B cell (primary cell): ENCODE measurements around the gene SLC22A31. TPM values are rescaled to one million over a fixed set of nuclear protein-coding genes. Genes with fewer than 3 reads are reported as not detected.

Experiments
- ATAC-seq: fragments of 200-7000 bp; cut with Tn5 transposase; one replicate; pipeline ENCODE4 v1.10.0; 2021; ENCODE audit warnings: low read depth, mild to moderate bottlenecking, moderate number of reproducible peaks, moderate library complexity
- CTCF ChIA-PET: fragments of 350-600 bp; sonication (Branson Sonifier 250); formaldehyde crosslinking; loops from one replicate; lab custom pipeline; 2021; ENCODE audit warnings: antibody characterized with exemption, inconsistent platforms; lab: Charles Lee
- POLR2A ChIA-PET: fragments of 350-600 bp; sonication (Branson Sonifier 250); formaldehyde crosslinking; loops from one replicate; lab custom pipeline; 2021; ENCODE audit warnings: antibody characterized with exemption; lab: Charles Lee
- DNase-seq: peaks from one replicate; pipeline ENCODE4 v3.0.0; 2013
- H2AFZ ChIP-seq: 2 replicates; pipeline ENCODE4 v1.6.1; 2012; ENCODE audit warnings: mild to moderate bottlenecking, low read depth, low read length; ENCODE audit not compliant: insufficient read depth, poor library complexity, severe bottlenecking
- H3K27ac ChIP-seq, 2 donors: 1 replicate in 1 of 2; 2 replicates in 1 of 2; pipeline ENCODE4 v1.5.1; 2012 to 2013; ENCODE audit warnings: low read length in 2 of 2, mild to moderate bottlenecking in 2 of 2, moderate library complexity in 1 of 2
- H3K27me3 ChIP-seq, 4 experiments: fragments of 200-600 bp in 1 of 4; sonication (generic) in 1 of 4; replicated peaks in 1 of 4; 1 replicate in 2 of 4; 2 replicates in 2 of 4; pipeline versions ENCODE4 v1.6.1 to v1.7.0; 2013 to 2016; ENCODE audit warnings: low read length in 3 of 4, mild to moderate bottlenecking in 2 of 4, mixed read lengths in 1 of 4, moderate library complexity in 1 of 4; ENCODE audit not compliant: insufficient read depth in 4 of 4, control insufficient read depth in 3 of 4; ENCODE audit errors: control extremely low read depth in 1 of 4
- H3K36me3 ChIP-seq, 2 experiments: replicated peaks in 1 of 2; 1 replicate in 1 of 2; 2 replicates in 1 of 2; pipeline versions ENCODE4 v1.6.1 to v1.7.1; 2013; ENCODE audit warnings: low read length in 1 of 2; ENCODE audit not compliant: insufficient read depth in 2 of 2, control insufficient read depth in 1 of 2; ENCODE audit errors: control extremely low read depth in 1 of 2, extremely low read depth in 1 of 2
- H3K4me1 ChIP-seq, 2 donors: fragments of 200-600 bp in 1 of 2; sonication (generic) in 1 of 2; 1 replicate in 1 of 2; 2 replicates in 1 of 2; pipeline versions ENCODE4 v1.5.1 to v1.6.1; 2013 to 2017; ENCODE audit warnings: low read length in 2 of 2; ENCODE audit not compliant: control insufficient read depth in 2 of 2, insufficient read depth in 2 of 2
- H3K4me2 ChIP-seq: replicated peaks from 2 replicates; pipeline ENCODE3; 2012; ENCODE audit warnings: mild to moderate bottlenecking, low read depth, low read length; ENCODE audit not compliant: poor library complexity, severe bottlenecking
- H3K4me3 ChIP-seq, 5 experiments: fragments of 200-600 bp in 1 of 5; sonication (generic) in 1 of 5; 1 replicate in 3 of 5; 2 replicates in 2 of 5; pipeline versions ENCODE4 v1.5.1 to v1.7.0; 2011 to 2016; ENCODE audit warnings: low read length in 4 of 5, mild to moderate bottlenecking in 4 of 5, low read depth in 2 of 5, control low read depth in 1 of 5, moderate library complexity in 1 of 5; ENCODE audit not compliant: insufficient read depth in 1 of 5; ENCODE audit errors: control extremely low read depth in 1 of 5, extremely low read depth in 1 of 5
- H3K79me2 ChIP-seq: fragments of 200-600 bp; sonication (generic); one replicate; pipeline ENCODE4 v1.6.0; 2016; ENCODE audit warnings: low read length; ENCODE audit not compliant: control insufficient read depth, insufficient read depth
- H3K9ac ChIP-seq: fragments of 200-600 bp; sonication (generic); 2 replicates; pipeline ENCODE4 v1.6.1; 2017; ENCODE audit warnings: mild to moderate bottlenecking, low read length, moderate library complexity
- H3K9me3 ChIP-seq, 3 donors: one replicate each; pipeline versions ENCODE4 v1.6.1 to v1.7.1; 2013; ENCODE audit warnings: low read length in 2 of 3; ENCODE audit not compliant: control insufficient read depth in 2 of 3, insufficient read depth in 1 of 3; ENCODE audit errors: control extremely low read depth in 1 of 3
- H4K20me1 ChIP-seq: 2 replicates; pipeline ENCODE4 v1.6.0; 2012; ENCODE audit warnings: mild to moderate bottlenecking, low read length; ENCODE audit not compliant: insufficient read depth, control insufficient read depth, poor library complexity, severe bottlenecking
- H3K27ac Mint-ChIP-seq: one replicate; pipeline ENCODE4 v1.8.0; 2021; ENCODE audit warnings: mixed read lengths
- H3K27me3 Mint-ChIP-seq: one replicate; pipeline ENCODE4 v1.8.0; 2021; ENCODE audit warnings: mixed read lengths
- H3K4me1 Mint-ChIP-seq: one replicate; pipeline ENCODE4 v1.8.0; 2021; ENCODE audit warnings: mixed read lengths
- H3K4me3 Mint-ChIP-seq: one replicate; pipeline ENCODE4 v1.8.0; 2021; ENCODE audit warnings: mixed read lengths
- H3K9me3 Mint-ChIP-seq: one replicate; pipeline ENCODE4 v1.8.0; 2022; ENCODE audit warnings: mixed read lengths; ENCODE audit not compliant: insufficient read depth
- CTCF ChIP-seq: fragments of 200-600 bp; IDR thresholded peaks from one replicate; pipeline ENCODE4 v1.8.0; 2022; ENCODE audit warnings: antibody characterized with exemption, mild to moderate bottlenecking
- EZH2 ChIP-seq: IDR thresholded peaks from 2 replicates; pipeline ENCODE4 v1.6.1; 2012; ENCODE audit warnings: borderline replicate concordance, low read depth, mild to moderate bottlenecking, moderate library complexity, low read length; ENCODE audit not compliant: insufficient read depth, poor library complexity, severe bottlenecking
- WGBS: methylation state at CpG from one replicate; pipeline ENCODE4 v1.1.5; 2013; ENCODE audit warnings: missing lambda C conversion rate; ENCODE audit not compliant: insufficient coverage; 5-methylcytosine and 5-hydroxymethylcytosine counted together
- intact Hi-C: fragments of 100-400 bp; cut with micrococcal nuclease; formaldehyde crosslinking; loops from one replicate; pipeline ENCODE4 v1.10.0; 2022
- polyA plus RNA-seq: library from polyadenylated mRNA; depleted of rRNA; stranded (reverse); fragments of >200 nt; gene quantifications from 2 replicates; pipeline ENCODE4 v1.2.3, GENCODE V29; 2012
- total RNA-seq, 2 donors: library from RNA; stranded (reverse); fragments of 120-200 nt in 1 of 2; gene quantifications; 1 replicate in 1 of 2; 2 replicates in 1 of 2; pipeline versions ENCODE4 v1.2.3 to v1.2.4, GENCODE V29; 2013 to 2022

The SLC22A31 gene
- total and polyA plus RNA-seq, 2 donors (not counting 1 experiment from before 2014, with no cell fraction given): 0.33 TPM; not detected in 1

GRCh38 chr16:89191901-89192185 is 8.5 kb downstream of the SLC22A31 start:
- POLR2A ChIA-PET: no interaction called here
- ATAC-seq: no peak
- H3K79me2 ChIP-seq: no peaks in the 10 kb centered on the region
- H3K4me1 ChIP-seq: no peaks in the 10 kb centered on the region
- no peak for TF ChIP-seq EZH2
- no peak for TF ChIP-seq CTCF
- intact Hi-C loops: loop anchor here (1.0 kb wide), 1 partner anchor 21 kb away; the partner anchor contains the start of gene CDH15
- Mint-ChIP-seq H3K4me3 (no peak overlapping the region), H3K27ac (no peak overlapping the region), H3K4me1 (peaks cover 3% of the 10 kb centered on the region), H3K27me3 (no peaks in the 10 kb centered on the region), H3K9me3 (no peaks in the 10 kb centered on the region)
- peak overlapping the region; percentile 56 for H3K9ac ChIP-seq
- H2AFZ ChIP-seq: peak overlapping the region; percentile 49
- no peaks in the 10 kb centered on the region for H4K20me1 ChIP-seq
- CTCF ChIA-PET: no interaction called here
- H3K36me3 ChIP-seq: no peaks in the 10 kb centered on the region
- peaks cover 0 to 14% (median 0%) of the 10 kb centered on the region in 3 donors for H3K9me3 ChIP-seq
- WGBS: 0% methylated on average over 8 of the region's 19 CpGs
- peaks cover 0 to 3% (median 0%) of the 10 kb centered on the region in 4 experiments for H3K27me3 ChIP-seq
- no peak overlapping the region for H3K27ac ChIP-seq
- peak overlapping the region; percentile 94 for H3K4me2 ChIP-seq
- no peak for DNase-seq
- peak overlapping the region in 3 of 5 experiments; percentile 44 to 52 (median 52) for H3K4me3 ChIP-seq

- H3K79me2 ChIP-seq: no peaks in the 10 kb centered on the region
Measured at GRCh38 chr16:89191033-89191900, 9.1 kb downstream of the SLC22A31 start.

More at GRCh38 chr16:89191033-89191900, 9.1 kb downstream of the SLC22A31 start:
- peaks cover 3% of the 10 kb centered on the region for H3K4me1 Mint-ChIP-seq
- Histone ChIP-seq H3K9me3 (peaks cover 0 to 20% (median 0%) of the 10 kb centered on the region in 3 donors), H3K4me2 (peak overlapping the region; percentile 94), H3K27me3 (peaks cover 0 to 3% (median 0%) of the 10 kb centered on the region in 4 experiments), H3K4me1 (no peaks in the 10 kb centered on the region), H3K36me3 (no peaks in the 10 kb centered on the region), H2AFZ (no peak overlapping the region), H3K4me3 (no peak overlapping the region), H3K27ac (no peak overlapping the region), H4K20me1 (no peaks in the 10 kb centered on the region), H3K9ac (no peak overlapping the region)
- ATAC-seq (no peak), DNase-seq (peak; percentile 39)
- CTCF ChIA-PET: no interaction called here
- WGBS: 81% methylated on average over 37 of the region's 44 CpGs
- H3K27ac Mint-ChIP-seq: no peak overlapping the region
- POLR2A ChIA-PET: interaction anchor here (0.6 kb wide), 1 partner anchor 411 kb away, joined by 3 read pairs; no protein-coding TSS in a partner anchor
- TF ChIP-seq EZH2: no peak
- H3K4me3 Mint-ChIP-seq: peak overlapping the region; percentile 64
- no peaks in the 10 kb centered on the region for H3K27me3 Mint-ChIP-seq
- intact Hi-C loops: no loop called here
- H3K9me3 Mint-ChIP-seq: no peaks in the 10 kb centered on the region
